Fibroblast of skin of right quadriceps (primary cell): ENCODE data around the gene GNB1L.

ENCODE experiments used
- DNase-seq: peaks from one replicate; pipeline ENCODE4 v3.0.0-alpha.2; 2013

GNB1L gene

DNA sequence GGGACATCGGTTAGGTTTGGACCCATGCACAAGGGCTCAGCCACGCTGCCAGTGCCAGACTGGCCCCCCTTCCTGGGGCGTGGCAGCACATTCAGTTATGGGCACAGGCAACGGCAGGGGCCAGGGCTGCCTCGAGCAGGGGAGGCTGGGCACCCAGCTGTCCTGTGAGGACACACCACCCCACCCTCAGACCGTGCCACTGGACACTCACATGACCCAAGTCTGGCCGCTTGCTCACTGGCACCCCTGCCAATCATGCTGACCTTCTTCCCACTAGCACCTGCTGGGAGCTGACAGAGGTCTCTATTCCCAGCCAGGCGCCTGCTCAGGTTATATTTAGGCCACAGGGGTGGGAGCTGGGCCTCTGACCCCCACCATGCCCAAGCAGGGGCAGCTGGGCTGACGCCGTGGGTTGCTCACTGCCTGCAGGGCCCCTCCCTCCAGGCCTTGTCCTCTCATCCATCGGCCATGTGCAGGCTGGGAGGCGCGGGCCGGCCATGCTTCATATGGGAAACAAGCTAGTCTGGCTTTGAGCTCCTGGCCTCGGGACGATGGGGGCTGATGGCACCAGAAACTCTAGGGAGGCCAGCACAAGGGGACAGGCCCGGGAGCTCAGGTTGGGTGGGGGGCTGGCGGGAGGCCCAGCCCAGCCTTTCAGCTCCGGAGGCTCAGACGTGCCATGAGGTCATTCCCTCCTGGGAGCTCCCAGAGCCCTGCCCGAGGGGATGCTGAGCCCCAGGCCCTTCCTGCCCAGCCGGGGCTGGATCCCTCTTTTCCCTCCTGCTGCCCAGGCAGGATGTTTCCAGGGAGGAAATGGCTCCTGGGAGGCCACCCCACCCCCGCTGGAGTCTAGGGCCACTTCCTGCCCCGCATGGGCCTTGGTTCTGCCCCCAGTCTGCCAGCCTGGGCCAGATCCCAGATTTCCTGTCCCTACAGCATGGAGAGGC is 109.2 kb downstream of the GNB1L start:
- no peak for DNase-seq

DNA sequence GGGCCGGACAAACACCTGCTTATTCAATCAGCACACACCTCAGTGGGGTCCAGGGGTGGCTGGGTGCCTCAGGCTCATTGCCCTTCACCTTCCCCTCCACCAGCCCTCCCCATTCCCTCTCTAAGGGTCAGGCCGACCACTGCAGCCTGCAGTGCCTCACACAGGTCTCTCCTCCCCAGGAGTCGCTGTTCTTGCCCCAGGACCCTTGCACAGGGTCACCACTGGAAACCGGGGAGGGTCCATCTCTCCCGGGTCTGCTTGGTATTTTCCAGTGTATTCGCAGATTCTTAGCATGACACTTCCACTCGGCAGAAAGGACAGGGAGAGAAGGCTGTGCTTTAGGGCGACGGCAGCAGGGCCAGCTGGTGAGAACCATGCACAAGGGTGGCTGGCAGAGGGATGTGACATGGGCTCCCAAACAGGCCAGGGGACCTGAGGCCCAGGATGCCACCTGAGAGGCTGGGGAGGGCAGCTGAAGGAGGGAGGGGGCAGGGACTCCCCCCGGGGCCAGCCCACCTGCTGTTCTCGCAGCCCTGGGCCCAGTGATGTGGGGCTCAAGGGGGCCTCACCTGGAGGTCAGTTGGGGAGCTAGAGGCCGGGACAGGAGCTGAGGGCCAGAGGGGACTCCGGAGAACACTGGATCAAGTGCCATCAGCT is 110.2 kb downstream of the GNB1L start:
- no peak for DNase-seq

DNA sequence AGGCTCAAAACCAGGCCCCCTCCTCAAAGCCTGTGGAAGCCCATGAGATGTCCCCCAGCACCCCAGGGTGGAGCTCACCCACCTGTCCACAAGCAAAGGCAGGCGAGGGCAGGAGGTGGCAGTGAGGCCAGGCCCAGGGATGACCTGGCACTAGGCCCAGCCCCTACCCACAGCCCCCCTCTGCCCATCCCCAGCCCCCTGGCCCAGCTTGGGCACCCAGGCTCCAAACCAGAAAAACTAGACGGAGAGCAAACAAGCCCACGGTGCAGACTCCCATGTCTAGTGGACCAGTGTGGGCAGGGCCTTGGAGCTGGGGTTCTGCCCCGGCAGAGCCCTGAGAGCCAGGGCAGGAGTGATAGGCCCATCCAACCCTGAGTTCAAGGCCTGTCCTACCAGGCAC is 111.0 kb downstream of the GNB1L start:
- DNase-seq, result no peak

DNA sequence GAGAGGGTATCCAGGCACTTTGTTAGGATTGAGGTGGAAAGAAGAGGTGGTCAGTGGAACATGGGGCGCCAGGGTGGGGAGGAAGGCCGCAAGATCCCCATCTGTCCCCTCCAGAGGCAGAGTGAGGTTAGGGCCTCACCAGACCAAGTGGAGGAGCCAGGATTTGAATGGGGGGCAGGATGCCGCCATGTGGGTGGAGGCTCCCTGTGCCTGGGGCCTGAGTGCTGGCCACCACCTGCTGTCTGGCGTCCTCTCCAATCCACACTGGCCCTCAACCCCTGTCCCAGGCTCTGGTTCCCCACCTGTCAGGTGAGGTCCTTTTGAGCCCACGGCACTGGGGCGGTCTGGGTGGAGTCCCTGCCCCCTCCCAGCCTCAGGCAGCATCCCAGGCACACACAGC is 111.6 kb downstream of the GNB1L start:
- no peak for DNase-seq

DNA sequence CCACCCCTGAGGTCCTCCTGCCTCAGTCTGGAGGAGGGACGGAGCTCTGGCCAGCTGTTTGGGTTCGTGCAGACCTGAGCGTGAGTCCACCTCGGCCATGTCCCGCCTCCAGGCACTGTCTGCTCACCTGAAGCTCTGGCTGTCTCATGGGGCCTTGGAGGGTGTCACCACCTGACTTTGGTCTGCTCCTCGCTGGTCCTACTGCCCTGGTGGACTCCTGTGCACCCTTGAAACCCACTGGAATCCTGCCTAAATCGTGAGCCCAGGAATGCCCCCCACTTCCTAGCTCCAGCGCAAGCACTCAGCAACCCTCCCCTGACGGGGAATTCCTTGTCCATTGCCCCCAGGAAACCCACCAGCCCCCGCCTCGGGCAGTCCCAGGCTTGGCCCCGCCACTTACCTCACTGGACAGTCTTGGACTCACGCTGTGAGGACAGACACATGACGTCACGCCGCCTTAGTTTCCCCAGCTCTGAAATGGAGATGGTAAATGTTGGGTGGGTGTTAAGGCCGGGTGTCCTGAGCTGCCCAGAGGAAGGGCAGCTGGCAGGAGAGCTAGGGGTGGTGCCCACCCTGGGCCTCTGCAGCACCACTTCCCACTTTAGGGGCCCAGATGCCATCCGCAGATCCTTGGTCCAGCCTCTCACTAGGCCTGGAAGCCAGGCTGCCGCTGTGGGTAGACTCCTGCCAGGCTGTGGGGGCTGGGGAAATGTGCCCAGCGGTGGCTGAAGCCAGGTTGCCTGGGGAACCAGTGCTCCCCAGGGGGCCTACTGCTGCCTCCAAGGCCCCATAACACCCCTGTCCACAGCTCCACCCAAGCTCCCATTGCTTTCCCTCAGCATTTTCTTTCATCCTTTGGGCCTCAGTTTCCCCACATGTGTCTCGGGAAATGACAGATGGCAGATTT is 112.3 kb downstream of the GNB1L start:
- no peak for DNase-seq

DNA sequence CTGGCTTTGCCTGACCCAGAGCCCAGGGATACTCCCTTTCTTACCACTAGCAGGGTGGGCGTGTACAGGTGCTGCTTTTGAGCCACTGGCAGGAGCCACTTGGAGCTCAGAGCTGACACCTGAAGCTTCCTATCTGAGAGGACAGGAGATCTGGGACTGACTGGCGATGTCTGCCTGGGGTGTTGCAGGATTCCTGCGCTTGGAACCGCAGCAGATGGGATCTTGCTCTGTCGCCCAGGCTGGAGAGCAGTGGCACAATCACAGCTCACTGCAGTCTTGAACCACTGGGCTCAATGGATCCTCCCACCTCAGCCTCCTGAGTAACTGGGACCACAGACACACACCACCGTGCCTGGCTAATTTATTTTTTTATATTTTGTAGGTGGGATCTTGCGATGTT is 113.6 kb downstream of the GNB1L start:
- DNase-seq, result no peak

DNA sequence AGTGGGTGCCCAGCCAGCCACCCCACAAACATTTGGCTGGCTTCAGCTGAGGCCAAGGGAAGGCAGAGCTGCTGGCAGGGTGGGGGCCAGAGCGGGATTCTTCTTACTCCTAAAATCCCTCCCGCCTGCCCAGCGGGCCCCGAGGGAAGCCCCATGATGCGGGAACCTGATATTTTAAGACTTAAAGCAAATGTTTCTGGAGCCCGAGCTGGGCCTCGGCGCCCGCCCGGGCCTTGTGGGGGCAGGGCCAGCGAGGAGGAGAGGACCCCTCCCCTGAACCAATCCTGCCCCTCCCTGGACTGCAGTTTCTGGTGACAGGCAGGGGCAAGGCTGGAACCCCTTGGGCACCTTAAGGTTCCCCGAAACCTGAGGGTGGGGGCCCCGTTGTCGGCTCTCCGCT is 114.1 kb downstream of the GNB1L start:
- no peak for DNase-seq

DNA sequence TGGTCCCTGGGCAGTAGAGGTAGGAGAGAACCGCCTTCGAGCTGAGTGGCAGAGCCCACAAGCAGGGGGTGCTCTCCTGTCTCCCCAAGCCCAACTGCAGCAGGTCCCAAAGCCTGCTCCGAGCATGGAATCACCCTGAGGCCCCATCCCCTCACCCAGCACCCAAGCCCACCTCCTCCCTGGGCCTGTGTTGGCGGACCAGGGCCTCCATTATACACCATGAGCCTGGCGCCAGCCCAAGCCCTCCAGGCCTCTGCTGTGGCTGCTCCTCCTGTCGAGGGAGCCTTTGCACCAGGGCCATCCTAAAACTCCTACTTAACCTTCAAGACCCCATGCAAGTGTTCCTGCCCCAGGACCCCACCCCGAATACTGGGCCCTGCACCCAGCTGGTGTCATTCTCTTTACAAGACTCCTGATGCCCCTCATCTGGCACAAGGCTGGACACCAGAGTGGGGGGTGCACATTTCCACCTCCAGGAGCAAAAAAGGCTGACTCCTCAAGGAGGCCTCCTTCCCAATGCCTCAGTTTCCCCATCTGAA is 114.7 kb downstream of the GNB1L start:
- no peak for DNase-seq

DNA sequence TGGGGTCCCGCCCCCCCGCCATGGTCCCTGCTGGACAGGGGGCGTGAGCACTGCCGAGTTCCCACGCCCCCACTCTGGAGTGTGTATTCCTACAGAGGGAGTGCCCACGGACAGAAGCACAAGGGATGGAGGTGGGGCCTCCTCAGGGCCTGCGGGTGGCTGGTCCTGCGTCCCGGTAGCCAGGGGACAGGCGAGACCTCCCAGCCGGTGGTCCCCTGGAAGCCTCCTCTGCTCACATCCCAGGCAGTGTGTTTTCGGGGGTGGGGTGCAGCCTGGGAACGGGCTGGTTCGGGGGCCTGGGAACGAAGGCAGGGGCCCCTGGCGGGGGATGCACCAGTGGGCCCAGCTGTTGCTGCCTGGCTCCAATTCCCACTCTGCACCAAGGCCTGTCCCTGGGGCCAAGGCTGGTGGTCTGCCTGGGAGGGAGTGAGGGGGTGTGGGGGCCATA is 115.2 kb downstream of the GNB1L start:
- no peak for DNase-seq

DNA sequence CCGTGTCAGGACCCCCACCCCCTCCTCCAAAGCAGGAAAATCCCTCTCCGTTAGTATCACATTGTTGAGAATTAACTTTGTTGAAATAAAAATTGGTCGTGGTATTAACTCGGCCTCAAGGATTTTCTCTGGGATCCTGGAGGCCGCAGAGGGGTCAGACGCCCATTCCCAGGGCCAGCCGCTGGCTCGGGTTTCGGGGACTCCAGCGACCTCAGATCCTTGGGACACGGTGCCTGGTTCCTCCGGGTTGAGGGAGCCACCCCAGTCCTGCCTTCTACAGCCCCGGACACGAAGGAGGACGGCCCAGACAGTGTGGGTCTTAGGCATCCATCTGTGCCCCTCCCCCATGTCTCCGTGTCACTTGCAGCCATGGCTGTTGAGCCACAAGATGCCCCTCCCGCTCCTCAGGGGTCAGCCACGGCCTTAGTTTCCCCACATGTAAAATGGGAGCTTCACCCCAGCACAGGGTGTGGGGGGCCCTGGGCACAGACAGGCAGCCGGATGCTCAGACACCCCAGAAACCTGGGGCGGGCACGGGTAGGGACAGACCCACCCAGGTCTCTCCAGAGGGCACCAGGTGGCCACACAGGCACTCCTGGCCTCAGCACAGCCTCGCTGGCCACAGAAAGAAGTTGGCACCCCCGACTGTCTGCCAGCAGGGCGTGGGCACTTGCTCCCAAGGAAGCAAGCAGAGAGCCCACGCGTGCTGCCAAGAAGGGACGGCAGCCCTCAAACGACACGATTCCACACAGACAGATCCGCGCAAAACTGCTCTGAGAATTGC is 115.8 kb downstream of the GNB1L start:
- no peak for DNase-seq

DNA sequence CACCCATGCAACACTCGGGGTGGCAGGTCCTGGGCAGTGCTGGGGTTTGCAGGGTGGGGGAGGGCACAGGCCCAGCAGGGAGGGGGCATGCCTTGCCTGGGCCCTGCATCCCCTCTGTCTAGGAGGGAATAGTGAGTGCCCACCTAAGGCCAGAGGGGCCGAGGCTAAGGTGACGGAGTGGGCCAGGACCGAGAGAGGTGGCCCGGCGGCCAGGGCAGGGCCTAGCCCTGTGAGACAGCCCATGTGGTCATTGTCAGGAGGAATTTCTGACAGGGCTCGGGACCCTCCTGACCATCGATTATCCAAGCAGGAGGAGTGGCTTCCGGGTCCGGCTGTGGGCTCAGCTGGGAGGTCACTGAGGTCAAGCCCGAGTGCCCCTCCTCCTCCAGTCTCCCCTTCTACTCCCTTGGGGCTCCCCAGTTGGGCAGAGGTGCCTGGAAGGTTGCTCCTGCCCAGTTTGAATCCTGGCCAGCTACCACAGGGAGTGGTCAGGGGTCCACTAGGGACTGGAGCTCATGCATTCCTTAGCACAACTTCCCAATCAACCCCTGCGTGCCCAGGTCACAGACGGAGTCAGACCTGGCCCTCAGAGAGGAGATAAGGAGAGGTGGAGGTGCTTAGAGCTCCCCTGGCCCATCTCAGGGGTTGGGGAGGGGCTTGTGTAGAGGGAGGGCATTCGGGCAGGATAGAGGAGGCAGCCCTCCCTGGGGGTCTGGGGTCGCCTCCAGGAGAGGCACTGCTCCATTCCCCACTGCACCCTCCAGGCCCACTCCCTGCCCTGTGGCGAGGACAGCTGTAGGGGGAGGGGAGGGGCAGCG is 116.6 kb downstream of the GNB1L start:
- DNase-seq, result no peak

DNA sequence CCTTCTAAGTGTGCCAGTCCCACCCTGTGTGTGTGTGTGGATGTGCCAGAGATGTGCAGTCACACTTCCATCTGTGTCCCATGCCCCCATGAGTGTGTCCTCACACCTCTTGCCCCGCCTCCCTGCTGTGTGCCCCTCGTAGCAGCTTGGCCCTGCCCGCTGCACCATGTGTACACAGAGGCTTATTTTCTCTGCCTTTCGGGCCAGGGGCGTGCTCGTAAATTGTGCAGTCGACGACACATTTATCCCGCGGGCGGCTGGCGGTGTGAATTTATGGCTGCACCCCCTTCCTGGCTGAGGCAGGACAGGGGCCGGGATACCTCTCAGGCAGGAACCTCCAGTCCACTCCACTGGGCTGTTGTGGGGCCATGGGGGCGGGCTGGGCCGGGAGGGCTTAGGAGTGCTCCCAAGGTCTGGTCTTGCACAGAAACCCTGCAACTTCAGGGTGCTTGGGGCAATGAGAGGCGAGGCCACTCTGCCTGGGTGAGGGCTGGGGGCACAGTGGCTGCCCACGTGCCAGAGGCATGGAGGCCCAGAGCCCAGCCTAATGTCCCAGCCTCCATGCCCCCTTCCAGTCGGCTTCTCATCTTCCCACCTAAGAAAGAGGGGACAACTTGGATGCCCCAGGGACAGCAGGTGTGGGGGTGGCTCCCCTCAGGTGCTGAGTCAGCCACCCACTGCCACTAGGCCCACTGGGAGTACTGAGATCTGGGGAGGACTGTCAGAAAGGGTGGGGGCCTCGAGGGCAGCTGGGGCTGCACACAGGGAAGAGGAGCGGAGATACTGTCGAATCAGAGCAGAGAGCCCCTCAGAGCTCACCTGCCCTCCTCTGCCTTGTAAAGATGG is 118.8 kb downstream of the GNB1L start:
- no peak for DNase-seq

DNA sequence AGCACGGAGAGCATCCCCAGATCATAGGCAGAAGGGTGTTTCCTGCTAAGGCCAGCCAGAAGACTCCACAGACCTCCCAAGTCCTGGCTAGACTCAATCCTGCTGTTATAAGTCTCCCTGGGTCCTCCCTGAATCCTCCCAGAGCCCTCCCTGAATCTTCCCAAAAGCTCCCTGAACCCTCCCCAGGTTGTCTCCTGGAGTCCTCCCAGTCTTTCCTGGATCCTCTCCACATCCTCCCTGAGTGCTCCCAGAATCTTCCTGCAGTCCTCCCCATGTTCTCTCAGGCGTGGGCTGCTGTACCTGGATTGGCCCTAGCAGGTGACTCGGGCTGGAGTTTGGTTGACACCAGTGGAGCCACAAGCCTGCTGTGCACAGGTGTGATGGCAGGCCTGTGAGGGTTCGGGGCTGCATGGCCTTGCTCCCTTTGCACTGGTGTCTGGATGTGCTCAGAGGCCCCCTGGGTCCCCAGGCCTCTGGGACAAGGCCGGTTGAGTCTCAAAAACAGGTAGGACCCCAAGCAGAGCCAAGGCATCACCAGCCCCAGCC is 119.8 kb downstream of the GNB1L start:
- no peak for DNase-seq

DNA sequence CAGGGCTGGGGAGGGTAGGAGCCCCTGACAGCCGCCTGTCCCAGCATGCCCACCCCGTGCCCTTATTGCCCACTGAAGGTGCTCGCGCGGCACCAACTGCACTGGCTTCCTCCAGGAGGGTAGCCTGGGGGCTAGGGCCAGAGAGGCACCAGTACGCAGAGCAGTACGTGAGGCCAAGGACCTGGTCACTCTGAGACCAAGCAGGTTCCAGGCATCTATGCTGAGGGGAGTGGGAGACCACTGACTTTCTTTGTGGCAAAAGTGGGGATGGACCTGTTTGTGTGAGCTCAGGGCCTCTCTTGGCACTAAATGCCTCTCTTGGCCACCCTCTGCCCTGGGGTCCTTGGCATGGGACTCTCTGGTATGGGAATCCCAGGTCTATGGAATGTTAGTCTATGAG is 120.5 kb downstream of the GNB1L start:
- no peak for DNase-seq

DNA sequence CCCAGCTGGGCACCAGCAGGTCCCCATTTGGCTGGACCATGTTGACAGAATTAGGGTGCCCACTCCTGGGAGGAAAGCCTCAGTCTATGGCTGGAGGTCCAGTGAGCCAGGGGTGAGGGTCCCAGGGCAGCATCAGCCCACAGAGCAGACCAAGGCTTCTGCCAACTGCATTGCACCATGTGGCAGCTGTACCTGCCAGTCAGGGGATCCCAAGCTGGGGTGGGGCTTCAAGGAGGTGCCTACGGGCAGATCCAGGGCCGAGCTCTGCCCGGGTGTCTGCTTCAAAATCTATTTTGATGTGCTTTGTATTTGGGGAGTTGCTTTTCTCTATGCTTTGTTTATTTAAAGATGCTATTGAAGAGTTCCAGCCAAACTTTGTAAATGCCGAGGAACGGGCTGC is 120.9 kb downstream of the GNB1L start:
- DNase-seq, result no peak
